Measurements from ENCODE around the gene MAU2. TPM values are rescaled to one million over a fixed set of nuclear protein-coding genes. Genes with fewer than 3 reads are reported as not detected.

The MAU2 gene
- total and polyA plus RNA-seq, 2 donors (not counting 1 experiment from before 2014, with no cell fraction given), result 11.1 to 29.4 TPM

- Histone ChIP-seq H3K79me2 (ENCODE audit: control insufficient read depth, insufficient read depth, low read length) (peaks cover 53% of the 10 kb centered on the region), H3K4me3 (replicated peaks in 1 of 4; ENCODE audit: control extremely low read depth in 1 of 4, insufficient read depth in 1 of 4, low read depth in 3 of 4, low read length in 4 of 4) (peak overlapping the region; percentile 82 to 100 (median 94)), H3K27me3 (ENCODE audit: control insufficient read depth, insufficient read depth, low read length) (no peaks in the 10 kb centered on the region), H4K20me1 (ENCODE audit: control insufficient read depth, extremely low read depth, insufficient read depth, low read length) (no peaks in the 10 kb centered on the region), H3K4me2 (ENCODE audit: extremely low read depth, insufficient read depth, low read length) (peak overlapping the region; percentile 90), H3K4me1 (ENCODE audit: control insufficient read depth, extremely low read depth, insufficient read depth, low read length) (peaks cover 9% of the 10 kb centered on the region), H3K9ac (ENCODE audit: insufficient read depth, low read length) (peak overlapping the region; percentile 99), H2AFZ (ENCODE audit: low read length) (peak overlapping the region; percentile 95), H3K9me3 (ENCODE audit: control insufficient read depth, insufficient read depth, low read depth, low read length) (no peaks in the 10 kb centered on the region), H3K36me3 (ENCODE audit: control insufficient read depth, insufficient read depth, low read length) (peaks cover 2% of the 10 kb centered on the region), H3K27ac (ENCODE audit: insufficient read depth, low read length) (peak overlapping the region; percentile 98)
- TF ChIP-seq EZH2 (IDR thresholded peaks at IDR 0.05; ENCODE audit: low read length, missing control alignments), result no peak
- TF ChIP-seq, protein P1, sequence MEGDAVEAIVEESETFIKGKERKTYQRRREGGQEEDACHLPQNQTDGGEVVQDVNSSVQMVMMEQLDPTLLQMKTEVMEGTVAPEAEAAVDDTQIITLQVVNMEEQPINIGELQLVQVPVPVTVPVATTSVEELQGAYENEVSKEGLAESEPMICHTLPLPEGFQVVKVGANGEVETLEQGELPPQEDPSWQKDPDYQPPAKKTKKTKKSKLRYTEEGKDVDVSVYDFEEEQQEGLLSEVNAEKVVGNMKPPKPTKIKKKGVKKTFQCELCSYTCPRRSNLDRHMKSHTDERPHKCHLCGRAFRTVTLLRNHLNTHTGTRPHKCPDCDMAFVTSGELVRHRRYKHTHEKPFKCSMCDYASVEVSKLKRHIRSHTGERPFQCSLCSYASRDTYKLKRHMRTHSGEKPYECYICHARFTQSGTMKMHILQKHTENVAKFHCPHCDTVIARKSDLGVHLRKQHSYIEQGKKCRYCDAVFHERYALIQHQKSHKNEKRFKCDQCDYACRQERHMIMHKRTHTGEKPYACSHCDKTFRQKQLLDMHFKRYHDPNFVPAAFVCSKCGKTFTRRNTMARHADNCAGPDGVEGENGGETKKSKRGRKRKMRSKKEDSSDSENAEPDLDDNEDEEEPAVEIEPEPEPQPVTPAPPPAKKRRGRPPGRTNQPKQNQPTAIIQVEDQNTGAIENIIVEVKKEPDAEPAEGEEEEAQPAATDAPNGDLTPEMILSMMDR (conservative IDR thresholded peaks at IDR 0.05 in 1 of 2, IDR thresholded peaks at IDR 0.05 in 1 of 2; ENCODE audit: low read depth in 1 of 2, low read length in 2 of 2), result no peak
- DNase-seq (ENCODE audit: low read depth in 2 of 2), result no peak
Observed at GRCh38 chr19:19319732-19320360, 783 bp upstream of the MAU2 start.

GRCh38 chr19:19321141-19321577, 530 bp downstream of the MAU2 start:
- H3K27me3 ChIP-seq (ENCODE audit: control insufficient read depth, insufficient read depth, low read length), result no peaks in the 10 kb centered on the region
- H3K36me3 ChIP-seq (ENCODE audit: control insufficient read depth, insufficient read depth, low read length), result peaks cover 2% of the 10 kb centered on the region
- no peaks in the 10 kb centered on the region for H3K9me3 ChIP-seq (ENCODE audit: control insufficient read depth, insufficient read depth, low read depth, low read length)
- peak overlapping the region; percentile 82 to 100 (median 90) for H3K4me3 ChIP-seq (replicated peaks in 1 of 4; ENCODE audit: control extremely low read depth in 1 of 4, insufficient read depth in 1 of 4, low read depth in 3 of 4, low read length in 4 of 4)
- H4K20me1 ChIP-seq (ENCODE audit: control insufficient read depth, extremely low read depth, insufficient read depth, low read length), result no peaks in the 10 kb centered on the region
- peaks cover 9% of the 10 kb centered on the region for H3K4me1 ChIP-seq (ENCODE audit: control insufficient read depth, extremely low read depth, insufficient read depth, low read length)
- peak overlapping the region; percentile 92 for H2AFZ ChIP-seq (ENCODE audit: low read length)
- peak overlapping the region; percentile 90 for H3K4me2 ChIP-seq (ENCODE audit: extremely low read depth, insufficient read depth, low read length)
- H3K27ac ChIP-seq (ENCODE audit: insufficient read depth, low read length), result peak overlapping the region; percentile 98
- peaks cover 58% of the 10 kb centered on the region for H3K79me2 ChIP-seq (ENCODE audit: control insufficient read depth, insufficient read depth, low read length)
- peak; percentile 6 to 13 for DNase-seq (ENCODE audit: low read depth in 2 of 2)
- no peak for TF ChIP-seq EZH2 (IDR thresholded peaks at IDR 0.05; ENCODE audit: low read length, missing control alignments)
- H3K9ac ChIP-seq (ENCODE audit: insufficient read depth, low read length), result peak overlapping the region; percentile 99

GRCh38 chr19:19324059-19324770, 3.6 kb downstream of the MAU2 start:
- H3K27ac ChIP-seq (ENCODE audit: insufficient read depth, low read length), result no peak overlapping the region
- no peak overlapping the region for H3K4me3 ChIP-seq (replicated peaks in 1 of 4; ENCODE audit: control extremely low read depth in 1 of 4, insufficient read depth in 1 of 4, low read depth in 3 of 4, low read length in 4 of 4)
- no peak overlapping the region for H3K4me2 ChIP-seq (ENCODE audit: extremely low read depth, insufficient read depth, low read length)
- peaks cover 7% of the 10 kb centered on the region for H3K4me1 ChIP-seq (ENCODE audit: control insufficient read depth, extremely low read depth, insufficient read depth, low read length)
- no peaks in the 10 kb centered on the region for H3K9me3 ChIP-seq (ENCODE audit: control insufficient read depth, insufficient read depth, low read depth, low read length)
- no peak for DNase-seq (ENCODE audit: low read depth in 2 of 2)
- TF ChIP-seq, protein P1 (conservative IDR thresholded peaks at IDR 0.05 in 1 of 2, IDR thresholded peaks at IDR 0.05 in 1 of 2; ENCODE audit: low read depth in 1 of 2, low read length in 2 of 2), result no peak
- TF ChIP-seq EZH2 (IDR thresholded peaks at IDR 0.05; ENCODE audit: low read length, missing control alignments), result no peak
- H3K36me3 ChIP-seq (ENCODE audit: control insufficient read depth, insufficient read depth, low read length), result peaks cover 4% of the 10 kb centered on the region
- no peaks in the 10 kb centered on the region for H3K27me3 ChIP-seq (ENCODE audit: control insufficient read depth, insufficient read depth, low read length)
- no peak overlapping the region for H3K9ac ChIP-seq (ENCODE audit: insufficient read depth, low read length)
- no peaks in the 10 kb centered on the region for H4K20me1 ChIP-seq (ENCODE audit: control insufficient read depth, extremely low read depth, insufficient read depth, low read length)
- no peak overlapping the region for H2AFZ ChIP-seq (ENCODE audit: low read length)
- H3K79me2 ChIP-seq (ENCODE audit: control insufficient read depth, insufficient read depth, low read length), result peaks cover 56% of the 10 kb centered on the region
